ENCODE data around the gene LIN52.

Gene LIN52

DNA sequence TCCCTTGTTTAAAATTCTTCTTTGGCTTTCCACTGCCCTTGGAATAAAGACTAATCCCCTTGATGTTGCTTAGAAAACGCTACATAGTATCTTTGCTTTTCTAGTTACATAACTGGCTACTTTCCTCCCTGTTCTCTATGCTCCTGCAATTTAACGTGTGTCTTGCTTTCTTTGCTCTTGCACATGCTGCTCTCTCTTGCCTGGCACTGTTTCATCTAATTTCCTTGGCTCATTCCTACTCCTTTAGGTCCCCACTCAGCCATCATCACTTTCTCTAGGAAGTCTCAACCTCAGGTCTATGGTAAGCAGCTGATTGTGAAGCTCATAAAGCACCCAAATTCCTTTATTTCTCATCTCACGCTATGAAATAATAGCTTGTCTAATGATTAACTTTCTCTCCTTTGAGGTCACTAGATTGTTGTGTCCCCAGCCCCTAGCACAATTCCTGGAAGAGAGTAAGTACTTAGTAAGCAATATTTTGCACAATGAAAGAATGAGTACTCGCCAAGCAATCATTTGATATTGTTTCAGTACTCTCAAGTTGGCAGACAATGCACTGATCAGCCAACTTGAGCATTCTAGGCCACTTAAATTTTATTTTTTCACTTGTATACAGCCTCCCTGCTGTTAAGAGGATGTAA, 3.8 kb upstream of the LIN52 start:
- in situ Hi-C loops (cut with HindIII; ENCODE audit: low sequenced_read_pairs): no loop called here
- no peak overlapping the region for H3K4me3 ChIP-seq (ENCODE audit: low read depth, low read length)
- no peak for DNase-seq (ENCODE audit: low read depth, low spot score)
- TF ChIP-seq, protein P1, sequence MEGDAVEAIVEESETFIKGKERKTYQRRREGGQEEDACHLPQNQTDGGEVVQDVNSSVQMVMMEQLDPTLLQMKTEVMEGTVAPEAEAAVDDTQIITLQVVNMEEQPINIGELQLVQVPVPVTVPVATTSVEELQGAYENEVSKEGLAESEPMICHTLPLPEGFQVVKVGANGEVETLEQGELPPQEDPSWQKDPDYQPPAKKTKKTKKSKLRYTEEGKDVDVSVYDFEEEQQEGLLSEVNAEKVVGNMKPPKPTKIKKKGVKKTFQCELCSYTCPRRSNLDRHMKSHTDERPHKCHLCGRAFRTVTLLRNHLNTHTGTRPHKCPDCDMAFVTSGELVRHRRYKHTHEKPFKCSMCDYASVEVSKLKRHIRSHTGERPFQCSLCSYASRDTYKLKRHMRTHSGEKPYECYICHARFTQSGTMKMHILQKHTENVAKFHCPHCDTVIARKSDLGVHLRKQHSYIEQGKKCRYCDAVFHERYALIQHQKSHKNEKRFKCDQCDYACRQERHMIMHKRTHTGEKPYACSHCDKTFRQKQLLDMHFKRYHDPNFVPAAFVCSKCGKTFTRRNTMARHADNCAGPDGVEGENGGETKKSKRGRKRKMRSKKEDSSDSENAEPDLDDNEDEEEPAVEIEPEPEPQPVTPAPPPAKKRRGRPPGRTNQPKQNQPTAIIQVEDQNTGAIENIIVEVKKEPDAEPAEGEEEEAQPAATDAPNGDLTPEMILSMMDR (IDR thresholded peaks at IDR 0.05; ENCODE audit: low read depth, low read length): no peak

DNA sequence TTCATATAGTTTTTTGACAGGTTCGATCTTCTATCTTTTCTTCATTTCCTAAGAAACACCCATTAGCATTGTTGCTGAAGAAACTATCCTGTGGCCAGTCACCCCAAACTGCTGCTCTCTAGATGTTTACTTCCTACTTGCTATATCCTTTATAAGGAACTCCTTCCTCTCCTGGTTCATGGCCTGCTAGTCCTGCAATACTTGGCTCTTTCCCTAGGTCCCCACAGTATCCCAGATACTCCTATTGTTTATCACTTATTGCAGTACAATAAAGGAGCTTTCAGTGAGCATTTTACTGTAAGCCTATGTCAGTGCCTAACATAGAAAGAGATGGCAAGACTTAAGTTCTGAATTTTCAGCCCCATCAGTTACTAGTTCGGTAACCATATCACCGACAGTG, 3.3 kb upstream of the LIN52 start:
- in situ Hi-C loops (cut with HindIII; ENCODE audit: low sequenced_read_pairs): no loop called here
- no peak overlapping the region for H3K4me3 ChIP-seq (ENCODE audit: low read depth, low read length)
- TF ChIP-seq, protein P1 (IDR thresholded peaks at IDR 0.05; ENCODE audit: low read depth, low read length): no peak
- DNase-seq (ENCODE audit: low read depth, low spot score): no peak

DNA sequence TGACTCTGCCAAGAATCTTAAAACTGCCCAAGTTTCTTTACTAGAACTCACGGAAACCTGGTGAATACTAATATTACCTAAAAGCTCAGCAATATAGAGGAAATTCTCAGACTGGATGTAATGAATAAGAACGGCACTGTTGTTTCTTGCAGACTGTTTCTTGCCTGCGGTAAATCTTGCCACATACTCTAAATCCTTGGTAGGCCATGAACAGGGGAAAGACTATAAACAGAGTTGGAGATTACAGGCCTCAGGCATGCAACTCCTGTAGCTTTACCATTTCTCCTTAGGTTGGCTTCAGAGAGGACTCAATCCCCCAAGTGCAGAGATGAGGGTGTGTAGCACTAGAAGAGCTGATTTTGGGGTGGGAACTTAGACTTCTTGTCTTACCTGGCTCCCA, 1.6 kb upstream of the LIN52 start:
- in situ Hi-C loops (cut with HindIII; ENCODE audit: low sequenced_read_pairs): no loop called here
- no peak for DNase-seq (ENCODE audit: low read depth, low spot score)
- H3K4me3 ChIP-seq (ENCODE audit: low read depth, low read length): no peak overlapping the region

DNA sequence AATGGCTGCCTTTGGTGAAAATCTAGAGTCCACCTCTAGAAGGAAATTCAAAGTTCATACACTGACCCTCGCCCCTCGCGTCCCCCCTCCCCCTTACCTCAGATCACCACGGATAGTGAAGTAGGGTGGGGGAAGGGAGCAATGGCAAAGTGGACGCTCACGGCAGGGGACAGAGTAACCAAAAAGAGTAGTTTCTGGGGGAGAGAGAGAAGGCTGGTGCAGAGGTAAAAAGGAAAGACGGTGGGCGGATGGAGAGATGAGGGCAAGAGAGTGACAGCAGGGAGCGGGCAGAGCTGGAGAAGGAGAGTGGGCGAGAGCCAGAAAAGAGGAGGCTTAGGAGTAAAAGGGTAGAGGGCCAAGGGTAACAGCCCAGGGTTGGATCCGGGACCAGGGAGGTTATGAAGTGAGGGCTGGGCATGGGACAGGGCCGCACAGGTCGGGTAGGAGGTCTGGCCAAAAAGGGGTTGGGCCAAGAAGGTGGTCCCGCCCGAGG, 926 bp upstream of the LIN52 start:
- DNase-seq (ENCODE audit: low read depth, low spot score): no peak
- peak overlapping the region; percentile 59 for H3K4me3 ChIP-seq (ENCODE audit: low read depth, low read length)
- in situ Hi-C loops (cut with HindIII; ENCODE audit: low sequenced_read_pairs): no loop called here
- TF ChIP-seq, protein P1 (IDR thresholded peaks at IDR 0.05; ENCODE audit: low read depth, low read length): no peak

More for the DNA sequence above, 1.6 kb upstream of the LIN52 start:
- TF ChIP-seq, protein P1 (IDR thresholded peaks at IDR 0.05; ENCODE audit: low read depth, low read length): no peak

DNA sequence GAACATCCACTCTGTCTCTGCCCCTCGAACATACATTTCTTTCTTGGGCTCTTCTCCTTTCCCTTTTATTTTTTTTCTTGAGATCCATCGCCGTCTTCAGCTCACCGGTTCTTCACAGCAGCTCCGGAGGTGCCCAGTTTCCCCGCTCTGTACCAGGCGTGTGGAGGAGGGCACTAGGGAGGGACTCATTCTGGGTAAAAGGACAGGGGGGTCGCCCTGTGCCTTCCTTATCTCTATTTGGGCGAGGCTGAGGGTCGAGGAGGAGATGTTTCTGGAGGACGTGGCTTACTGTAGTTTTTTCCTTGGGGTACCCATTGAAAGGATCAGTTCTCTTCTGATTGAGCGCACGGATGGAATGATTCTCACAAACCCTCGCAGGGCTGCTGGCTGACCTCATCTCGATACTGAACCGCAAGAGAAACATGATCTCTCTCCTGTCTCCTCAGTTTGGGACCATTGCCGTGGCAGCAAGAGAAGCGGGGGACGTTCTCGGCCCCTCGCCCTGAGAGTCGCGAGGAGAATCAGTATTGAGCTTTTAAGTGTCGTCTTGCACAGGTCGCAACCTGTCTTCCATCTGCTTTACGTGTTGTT, 386 bp downstream of the LIN52 start:
- DNase-seq (ENCODE audit: low read depth, low spot score): peak; percentile 38
- H3K4me3 ChIP-seq (ENCODE audit: low read depth, low read length): peak overlapping the region; percentile 93

DNA sequence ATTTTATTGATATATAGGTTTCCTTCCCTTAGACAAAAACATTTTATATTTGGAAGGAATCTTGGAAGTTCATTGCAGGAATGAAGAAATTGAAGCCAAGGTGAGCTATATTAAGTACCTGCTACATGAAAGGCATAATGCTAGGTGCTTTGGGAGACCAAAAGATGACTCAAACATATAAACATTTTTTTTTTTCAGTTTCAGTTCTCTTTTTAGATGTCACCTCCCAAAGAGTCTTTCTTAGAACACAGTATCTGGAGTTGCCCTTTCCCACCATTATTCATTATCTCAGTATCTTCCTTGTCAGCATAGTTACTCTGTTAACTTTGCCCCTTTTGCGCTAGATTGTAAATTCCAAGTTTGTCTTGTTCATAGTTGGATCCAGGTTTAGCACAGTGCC, 1.1 kb downstream of the LIN52 start:
- DNase-seq (ENCODE audit: low read depth, low spot score): no peak
- H3K4me3 ChIP-seq (ENCODE audit: low read depth, low read length): peak overlapping the region; percentile 93
- TF ChIP-seq, protein P1 (IDR thresholded peaks at IDR 0.05; ENCODE audit: low read depth, low read length): no peak
- in situ Hi-C loops (cut with HindIII; ENCODE audit: low sequenced_read_pairs): no loop called here

More for the DNA sequence above, 386 bp downstream of the LIN52 start:
- TF ChIP-seq, protein P1 (IDR thresholded peaks at IDR 0.05; ENCODE audit: low read depth, low read length): no peak
- in situ Hi-C loops (cut with HindIII; ENCODE audit: low sequenced_read_pairs): no loop called here

Data from astrocyte of the spinal cord (primary cell).